Lung (tissue), 12 donors: Measurements from ENCODE around the gene GIPC3. TPM values are rescaled to one million over a fixed set of nuclear protein-coding genes. Genes with fewer than 3 reads are reported as not detected.

Experiments
- ATAC-seq: fragments of 200-7000 bp; cut with Tn5 transposase; one replicate; pipeline ENCODE4 v1.9.1; 2020; ENCODE audit warnings: moderate number of reproducible peaks; ENCODE audit not compliant: insufficient read depth, low FRiP score
- DNase-seq, 3 donors: peaks; one replicate each; pipeline ENCODE4 v3.0.0-alpha.2; 2013 to 2017
- H3K27ac ChIP-seq, 2 donors: one replicate each; pipeline ENCODE4 v1.5.1; 2013; ENCODE audit warnings: mild to moderate bottlenecking in 2 of 2, moderate library complexity in 2 of 2, control low read depth in 1 of 2, inconsistent platforms in 1 of 2, low read depth in 1 of 2, low read length in 1 of 2
- H3K27me3 ChIP-seq, 3 donors: one replicate each; pipeline ENCODE4 v1.5.1; 2013; ENCODE audit warnings: low read length in 2 of 3; ENCODE audit not compliant: control insufficient read depth in 3 of 3, insufficient read depth in 3 of 3
- H3K36me3 ChIP-seq, 4 donors: one replicate each; pipeline ENCODE4 v1.5.1; 2013; ENCODE audit warnings: low read length in 4 of 4, mild to moderate bottlenecking in 1 of 4, moderate library complexity in 1 of 4; ENCODE audit not compliant: control insufficient read depth in 4 of 4, insufficient read depth in 4 of 4
- H3K4me1 ChIP-seq, 5 donors: one replicate each; pipeline ENCODE4 v1.5.1; 2013; ENCODE audit warnings: low read length in 5 of 5, mild to moderate bottlenecking in 2 of 5, moderate library complexity in 1 of 5; ENCODE audit not compliant: control insufficient read depth in 5 of 5, insufficient read depth in 5 of 5
- H3K4me3 ChIP-seq: one replicate; pipeline ENCODE4 v1.5.1; 2013; ENCODE audit warnings: mild to moderate bottlenecking, control low read depth, moderate library complexity
- H3K9ac ChIP-seq, 2 donors: one replicate each; pipeline ENCODE4 v1.5.1; 2013; ENCODE audit warnings: low read length in 2 of 2, control low read depth in 1 of 2; ENCODE audit not compliant: insufficient read depth in 1 of 2
- H3K9me3 ChIP-seq, 4 donors: one replicate each; pipeline ENCODE4 v1.5.1; 2013; ENCODE audit warnings: low read length in 3 of 4, mild to moderate bottlenecking in 1 of 4, moderate library complexity in 1 of 4; ENCODE audit not compliant: control insufficient read depth in 4 of 4, insufficient read depth in 3 of 4
- WGBS, 2 donors: extraction: QIAGEN DNeasy Blood & Tissue Kit; methylation state at CpG; one replicate each; pipeline ENCODE4 v1.1.7; 2013; 5-methylcytosine and 5-hydroxymethylcytosine counted together
- polyA plus RNA-seq, 2 donors: library from polyadenylated mRNA; stranded (reverse); fragments of 200-250 nt; gene quantifications; one replicate each; pipeline ENCODE4 v1.2.1, GENCODE V29; 2013
- total RNA-seq, 2 donors: library from RNA; depleted of rRNA in 1 of 2; stranded (reverse); fragments of >200 nt in 1 of 2; gene quantifications; one replicate each; pipeline ENCODE4 v1.2.1, GENCODE V29; 2014 to 2021
- TF ChIP-seq, protein P1 (sequence below): IDR thresholded peaks from 2 replicates; pipeline ENCODE4 v1.5.1; 2012; ENCODE audit warnings: mild to moderate bottlenecking; ENCODE audit errors: control extremely low read depth, extremely low read depth
- donor health status: control.
- donor health status: control.
- donor health status: Bipolar disorder and iron deficiency.
- donor health status: healthy.
- donor health status: DM: yes; HTN: yes; CAD: no.

Gene GIPC3
- total and polyA plus RNA-seq, 4 donors: 1.6 to 2.1 (median 1.9) TPM

- ATAC-seq (no peak), DNase-seq (no peak)
- peaks cover 0 to 29% (median 9%) of the 10 kb centered on the region in 5 donors for H3K4me1 ChIP-seq
- no peak overlapping the region for H3K9ac ChIP-seq
- peak overlapping the region in 1 of 2 donors; percentile 58 for H3K27ac ChIP-seq
- 59 to 86% methylated on average over 23 of the region's 23 CpGs for WGBS, 2 donors
- peaks cover 0 to 2% (median 0%) of the 10 kb centered on the region in 4 donors for H3K9me3 ChIP-seq
- no peak overlapping the region for H3K4me3 ChIP-seq
- H3K36me3 ChIP-seq: peaks cover 0 to 4% (median 0%) of the 10 kb centered on the region in 4 donors
- TF ChIP-seq, protein P1, sequence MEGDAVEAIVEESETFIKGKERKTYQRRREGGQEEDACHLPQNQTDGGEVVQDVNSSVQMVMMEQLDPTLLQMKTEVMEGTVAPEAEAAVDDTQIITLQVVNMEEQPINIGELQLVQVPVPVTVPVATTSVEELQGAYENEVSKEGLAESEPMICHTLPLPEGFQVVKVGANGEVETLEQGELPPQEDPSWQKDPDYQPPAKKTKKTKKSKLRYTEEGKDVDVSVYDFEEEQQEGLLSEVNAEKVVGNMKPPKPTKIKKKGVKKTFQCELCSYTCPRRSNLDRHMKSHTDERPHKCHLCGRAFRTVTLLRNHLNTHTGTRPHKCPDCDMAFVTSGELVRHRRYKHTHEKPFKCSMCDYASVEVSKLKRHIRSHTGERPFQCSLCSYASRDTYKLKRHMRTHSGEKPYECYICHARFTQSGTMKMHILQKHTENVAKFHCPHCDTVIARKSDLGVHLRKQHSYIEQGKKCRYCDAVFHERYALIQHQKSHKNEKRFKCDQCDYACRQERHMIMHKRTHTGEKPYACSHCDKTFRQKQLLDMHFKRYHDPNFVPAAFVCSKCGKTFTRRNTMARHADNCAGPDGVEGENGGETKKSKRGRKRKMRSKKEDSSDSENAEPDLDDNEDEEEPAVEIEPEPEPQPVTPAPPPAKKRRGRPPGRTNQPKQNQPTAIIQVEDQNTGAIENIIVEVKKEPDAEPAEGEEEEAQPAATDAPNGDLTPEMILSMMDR: no peak
- peaks cover 0 to 15% (median 0%) of the 10 kb centered on the region in 3 donors for H3K27me3 ChIP-seq
Measured at GRCh38 chr19:3603121-3603811, 18.0 kb downstream of the GIPC3 start.

DNA sequence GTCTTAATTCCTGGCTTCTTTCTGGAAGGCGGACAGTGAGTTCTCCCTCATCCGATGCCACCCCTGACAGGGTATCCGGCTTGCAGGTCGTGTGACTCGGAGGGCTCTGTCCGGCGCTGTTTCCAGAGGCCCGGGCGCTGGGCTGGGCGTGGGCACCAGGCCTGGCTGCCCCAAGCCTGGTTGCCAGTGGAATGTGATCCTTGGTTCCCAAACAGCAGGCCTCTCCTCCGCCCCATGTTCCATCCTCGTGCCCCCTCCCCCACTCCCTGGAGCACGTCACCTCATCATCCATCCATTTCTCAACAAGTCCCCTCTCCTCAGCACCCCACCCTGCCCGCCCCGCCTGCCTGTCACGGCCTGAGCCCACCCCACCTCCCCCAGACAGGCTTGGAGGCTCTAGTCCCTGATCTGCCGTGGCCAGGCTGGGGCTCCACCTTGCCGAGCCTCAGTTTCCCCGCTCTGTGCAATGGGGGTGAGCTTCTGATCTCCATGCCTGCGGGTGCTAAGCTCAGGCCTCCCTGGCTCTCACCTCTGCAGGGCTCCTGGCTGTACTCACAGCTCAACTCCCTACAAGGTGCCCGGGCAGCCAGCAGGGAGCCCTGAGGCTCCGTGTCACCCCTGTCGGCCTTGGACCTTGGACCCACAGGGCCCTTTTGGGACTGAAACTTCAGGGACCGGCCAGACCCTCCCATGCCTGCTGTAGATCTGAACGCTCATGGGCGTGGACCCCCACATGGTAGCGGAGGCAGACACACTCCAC lies 19.1 kb downstream of the GIPC3 start:
- peaks cover 0 to 4% (median 0%) of the 10 kb centered on the region in 4 donors for H3K36me3 ChIP-seq
- no peak overlapping the region for H3K4me3 ChIP-seq
- H3K4me1 ChIP-seq: peaks cover 0 to 33% (median 11%) of the 10 kb centered on the region in 5 donors
- DNase-seq: no peak
- ATAC-seq: no peak
- TF ChIP-seq, protein P1: no peak
- WGBS, 2 donors: 64 to 72% methylated on average over 27 of the region's 27 CpGs
- peaks cover 0 to 15% (median 0%) of the 10 kb centered on the region in 3 donors for H3K27me3 ChIP-seq
- peak overlapping the region in 1 of 2 donors; percentile 52 for H3K27ac ChIP-seq
- no peak overlapping the region for H3K9ac ChIP-seq
- peaks cover 0 to 2% (median 0%) of the 10 kb centered on the region in 4 donors for H3K9me3 ChIP-seq

GRCh38 chr19:3604987-3605343 lies 19.7 kb downstream of the GIPC3 start:
- WGBS, 2 donors: 10 to 35% methylated on average over 11 of the region's 11 CpGs
- DNase-seq (no peak), ATAC-seq (no peak)
- Histone ChIP-seq H3K4me3 (peak overlapping the region; percentile 20), H3K27me3 (peaks cover 0 to 15% (median 0%) of the 10 kb centered on the region in 3 donors), H3K9me3 (no peaks in the 10 kb centered on the region), H3K36me3 (peaks cover 0 to 4% (median 0%) of the 10 kb centered on the region in 4 donors), H3K4me1 (peaks cover 0 to 35% (median 11%) of the 10 kb centered on the region in 5 donors), H3K27ac (no peak overlapping the region), H3K9ac (no peak overlapping the region)
- TF ChIP-seq, protein P1: no peak
